GM13976 (cell line): ENCODE results near the gene APCDD1L.

Source experiments
- DNase-seq: peaks from one replicate; pipeline ENCODE4 v3.0.0; 2012; ENCODE audit warnings: low spot score
- CTCF ChIP-seq: IDR thresholded peaks from 2 replicates; pipeline ENCODE4 v1.5.1; 2012; ENCODE audit warnings: borderline replicate concordance, mild to moderate bottlenecking; ENCODE audit not compliant: insufficient read depth; ENCODE audit errors: extremely low read depth, missing control alignments, control extremely low read depth
- in situ Hi-C: fragments of 300-500 bp; cut with MboI; formaldehyde crosslinking; loops from one replicate; pipeline ENCODE4 v1.12.0; 2022; ENCODE audit warnings: low sequenced_read_pairs, mixed read lengths, inconsistent platforms; ENCODE audit not compliant: unreplicated experiment

Gene APCDD1L

GRCh38 chr20:58446264-58446959, 68.8 kb downstream of the APCDD1L start:
- no peak for TF ChIP-seq CTCF
- in situ Hi-C loops = no loop called here
- DNase-seq = no peak

- in situ Hi-C loops = no loop called here
- no peak for TF ChIP-seq CTCF
- DNase-seq = no peak
Measured at GRCh38 chr20:58444746-58445255, 70.4 kb downstream of the APCDD1L start.

- in situ Hi-C loops = no loop called here
- DNase-seq = no peak
- no peak for TF ChIP-seq CTCF
Measured at GRCh38 chr20:58441723-58442122, 73.5 kb downstream of the APCDD1L start.

GRCh38 chr20:58440021-58440767, 75.0 kb downstream of the APCDD1L start:
- no peak for DNase-seq
- TF ChIP-seq CTCF = no peak
- in situ Hi-C loops = no loop called here

- TF ChIP-seq CTCF = no peak
- in situ Hi-C loops = no loop called here
- DNase-seq = no peak
Measured at GRCh38 chr20:58438970-58439808, 76.0 kb downstream of the APCDD1L start.

- in situ Hi-C loops = no loop called here
- no peak for DNase-seq
- TF ChIP-seq CTCF = no peak
Measured at GRCh38 chr20:58436868-58437645, 78.1 kb downstream of the APCDD1L start.
